ENCODE measurements around the gene HAP1. TPM values are rescaled to one million over a fixed set of nuclear protein-coding genes. Genes with fewer than 3 reads are reported as not detected.
"Not testable (repeated sequence)": the region's sequence is repeated elsewhere in the genome, so short reads cannot be mapped to it uniquely, and the experiment has no call there.

Gene HAP1
- total and polyA plus RNA-seq, 8 donors: 0.13 to 4.2 (median 1.3) TPM

DNA sequence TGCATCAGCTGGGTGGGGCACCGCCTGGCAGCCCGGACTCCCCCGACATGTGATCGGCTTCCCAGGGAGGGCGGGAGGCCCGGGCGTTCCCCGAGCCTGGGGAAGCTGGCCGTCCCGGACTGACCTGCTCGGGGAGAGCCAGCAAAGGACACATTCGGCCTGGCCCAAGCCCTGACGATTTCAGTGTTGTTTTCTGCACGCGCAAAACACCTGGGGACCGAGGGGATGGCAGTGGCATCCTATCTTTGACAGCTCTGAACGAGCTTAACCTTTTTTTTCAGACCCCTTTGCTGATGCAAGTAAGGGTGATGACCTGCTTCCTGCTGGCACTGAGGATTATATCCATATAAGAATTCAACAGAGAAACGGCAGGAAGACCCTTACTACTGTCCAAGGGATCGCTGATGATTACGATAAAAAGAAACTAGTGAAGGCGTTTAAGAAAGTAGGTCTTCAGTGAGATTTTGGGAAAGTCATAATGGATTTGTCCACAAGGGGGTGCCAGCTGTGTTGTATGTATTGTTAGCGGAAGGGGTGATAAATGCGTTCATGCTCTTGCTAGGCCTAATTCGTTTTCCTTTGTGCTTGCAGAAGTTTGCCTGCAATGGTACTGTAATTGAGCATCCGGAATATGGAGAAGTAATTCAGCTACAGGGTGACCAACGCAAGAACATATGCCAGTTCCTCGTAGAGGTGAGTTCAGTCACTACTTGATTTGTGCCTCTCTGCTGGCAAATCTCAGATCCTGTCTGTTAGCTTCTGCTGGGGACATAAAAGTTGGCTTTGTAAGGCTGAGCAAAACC lies 44.7 kb downstream of the HAP1 start:
- 0 to 1% methylated on average over 22 to 27 of the region's 27 CpGs for WGBS, 2 donors
- peaks cover 19 to 43% (median 40%) of the 10 kb centered on the region in 3 donors for H3K36me3 ChIP-seq
- H3K9me3 ChIP-seq: no peaks in the 10 kb centered on the region
- H3K4me1 ChIP-seq: peaks cover 30 to 34% (median 31%) of the 10 kb centered on the region in 3 donors
- DNase-seq (peak in 1 of 6 donors; percentile 67), FAIRE-seq (no peak), ATAC-seq (no peak)
- intact Hi-C loops (cut with DNase I): no loop called here
- H3K27me3 ChIP-seq: no peaks in the 10 kb centered on the region
- peak overlapping the region; percentile 100 for H3K27ac ChIP-seq
- TF ChIP-seq, protein P1, sequence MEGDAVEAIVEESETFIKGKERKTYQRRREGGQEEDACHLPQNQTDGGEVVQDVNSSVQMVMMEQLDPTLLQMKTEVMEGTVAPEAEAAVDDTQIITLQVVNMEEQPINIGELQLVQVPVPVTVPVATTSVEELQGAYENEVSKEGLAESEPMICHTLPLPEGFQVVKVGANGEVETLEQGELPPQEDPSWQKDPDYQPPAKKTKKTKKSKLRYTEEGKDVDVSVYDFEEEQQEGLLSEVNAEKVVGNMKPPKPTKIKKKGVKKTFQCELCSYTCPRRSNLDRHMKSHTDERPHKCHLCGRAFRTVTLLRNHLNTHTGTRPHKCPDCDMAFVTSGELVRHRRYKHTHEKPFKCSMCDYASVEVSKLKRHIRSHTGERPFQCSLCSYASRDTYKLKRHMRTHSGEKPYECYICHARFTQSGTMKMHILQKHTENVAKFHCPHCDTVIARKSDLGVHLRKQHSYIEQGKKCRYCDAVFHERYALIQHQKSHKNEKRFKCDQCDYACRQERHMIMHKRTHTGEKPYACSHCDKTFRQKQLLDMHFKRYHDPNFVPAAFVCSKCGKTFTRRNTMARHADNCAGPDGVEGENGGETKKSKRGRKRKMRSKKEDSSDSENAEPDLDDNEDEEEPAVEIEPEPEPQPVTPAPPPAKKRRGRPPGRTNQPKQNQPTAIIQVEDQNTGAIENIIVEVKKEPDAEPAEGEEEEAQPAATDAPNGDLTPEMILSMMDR (IDR thresholded peaks at IDR 0.05): peak in 3 of 4 donors; percentile 38 to 51 (median 50)
- peak overlapping the region; percentile 59 to 85 (median 74) for H3K4me3 ChIP-seq

- peaks cover 30 to 34% (median 31%) of the 10 kb centered on the region in 3 donors for H3K4me1 ChIP-seq
- no peaks in the 10 kb centered on the region for H3K9me3 ChIP-seq
- peak within 1 kb of the TSS; percentile 59 to 85 (median 74) for H3K4me3 ChIP-seq
- TF ChIP-seq, protein P1 (IDR thresholded peaks at IDR 0.05): no peak
- ATAC-seq (peak; percentile 81 to 92 (median 84)), FAIRE-seq (peak; percentile 47), DNase-seq (peak; percentile 99 to 100 (median 100))
- H3K27me3 ChIP-seq: no peaks in the 10 kb centered on the region
- peaks cover 19 to 43% (median 40%) of the 10 kb centered on the region in 3 donors for H3K36me3 ChIP-seq
- intact Hi-C loops (cut with DNase I): no loop called here
- WGBS, 2 donors: 0 to 1% methylated on average over 75 to 81 of the region's 81 CpGs
- H3K27ac ChIP-seq: peak within 1 kb of the TSS; percentile 100
These were observed 45.6 kb downstream of the HAP1 start, which contains the start of gene EIF1 for GRCh38 chr17:41688641-41689496. TSS of gene EIF1 (plus strand) at chr17:41688885. CDS start at chr17:41689039, 154 bp downstream.

DNA sequence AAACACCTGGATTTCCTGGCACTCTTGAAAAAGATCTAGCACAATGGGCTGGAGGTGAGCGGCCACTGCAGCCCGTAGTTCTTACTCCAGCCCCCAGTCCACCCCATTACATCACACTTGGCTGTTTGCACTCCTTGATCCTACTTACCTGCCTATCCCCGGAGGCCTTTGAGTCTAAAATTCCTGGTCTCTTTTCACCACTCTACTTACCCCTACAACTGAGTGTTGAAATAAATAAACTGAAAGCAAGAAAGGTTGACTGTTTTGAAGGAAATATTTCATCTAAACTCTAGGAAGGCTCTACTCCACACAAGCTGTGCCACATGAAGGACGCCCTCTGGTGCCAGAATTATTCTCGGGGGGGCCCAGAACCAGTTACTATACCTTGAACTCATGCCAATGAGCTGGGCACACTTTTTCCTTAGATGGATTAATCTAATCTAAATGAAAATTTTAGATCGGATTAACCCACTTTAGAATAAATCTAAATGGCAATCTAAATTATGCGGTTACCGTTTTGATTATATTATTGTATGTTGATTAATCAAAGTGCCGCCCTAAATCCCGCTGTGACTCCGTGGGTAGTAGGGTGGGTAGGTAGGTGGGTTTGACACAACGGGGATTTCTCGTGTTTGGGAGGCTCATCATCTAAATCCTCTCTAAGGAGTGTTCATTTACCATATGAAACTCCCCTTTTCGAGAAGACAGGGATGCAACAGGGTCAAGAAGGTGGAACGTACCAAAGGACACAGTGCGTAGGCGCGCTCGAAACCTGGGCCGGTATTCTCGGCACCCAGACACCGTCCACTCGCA lies 46.4 kb downstream of the HAP1 start:
- ATAC-seq: peak in 3 of 4 donors; percentile 1 to 12 (median 9)
- FAIRE-seq: no peak
- peaks cover 30 to 34% (median 31%) of the 10 kb centered on the region in 3 donors for H3K4me1 ChIP-seq
- WGBS, 2 donors: 1 to 2% methylated on average over 23 of the region's 23 CpGs
- TF ChIP-seq, protein P1 (IDR thresholded peaks at IDR 0.05): no peak
- peaks cover 19 to 37% (median 35%) of the 10 kb centered on the region in 3 donors for H3K36me3 ChIP-seq
- DNase-seq: peak in 4 of 6 donors; percentile 59 to 71 (median 70)
- peak overlapping the region; percentile 100 for H3K27ac ChIP-seq
- H3K4me3 ChIP-seq: peak overlapping the region; percentile 11 to 85 (median 35)
- intact Hi-C loops (cut with DNase I): no loop called here
- H3K9me3 ChIP-seq: no peaks in the 10 kb centered on the region
- no peaks in the 10 kb centered on the region for H3K27me3 ChIP-seq

DNA sequence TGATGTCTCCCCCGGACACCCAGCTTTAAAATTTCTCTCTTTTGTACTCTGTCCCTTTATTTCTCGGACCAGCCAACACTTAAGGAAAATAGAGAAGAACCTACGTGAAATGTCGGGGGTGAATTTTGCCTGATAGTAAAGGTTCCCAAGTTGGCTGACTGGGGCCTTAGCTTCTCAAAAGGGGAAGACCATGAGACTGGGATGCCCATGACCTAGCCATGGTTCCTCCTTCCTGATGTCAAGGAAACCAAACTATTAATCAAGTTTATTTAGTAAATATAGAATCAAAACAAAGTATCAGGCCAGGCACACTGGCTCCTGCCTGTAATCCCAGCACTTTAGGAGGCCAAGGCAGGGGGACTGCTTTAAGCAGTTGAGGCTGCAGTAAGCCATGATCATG lies 48.2 kb downstream of the HAP1 start:
- DNase-seq (no peak), ATAC-seq (no peak), FAIRE-seq (no peak)
- peaks cover 14 to 20% (median 19%) of the 10 kb centered on the region in 3 donors for H3K36me3 ChIP-seq
- intact Hi-C loops (cut with DNase I): no loop called here
- WGBS, 2 donors: 90 to 93% methylated on average over 4 of the region's 4 CpGs
- no peaks in the 10 kb centered on the region for H3K9me3 ChIP-seq
- H3K4me3 ChIP-seq: no peak overlapping the region
- H3K27ac ChIP-seq: no peak overlapping the region
- no peaks in the 10 kb centered on the region for H3K27me3 ChIP-seq
- peaks cover 20 to 23% (median 21%) of the 10 kb centered on the region in 3 donors for H3K4me1 ChIP-seq
- TF ChIP-seq, protein P1 (IDR thresholded peaks at IDR 0.05): no peak

DNA sequence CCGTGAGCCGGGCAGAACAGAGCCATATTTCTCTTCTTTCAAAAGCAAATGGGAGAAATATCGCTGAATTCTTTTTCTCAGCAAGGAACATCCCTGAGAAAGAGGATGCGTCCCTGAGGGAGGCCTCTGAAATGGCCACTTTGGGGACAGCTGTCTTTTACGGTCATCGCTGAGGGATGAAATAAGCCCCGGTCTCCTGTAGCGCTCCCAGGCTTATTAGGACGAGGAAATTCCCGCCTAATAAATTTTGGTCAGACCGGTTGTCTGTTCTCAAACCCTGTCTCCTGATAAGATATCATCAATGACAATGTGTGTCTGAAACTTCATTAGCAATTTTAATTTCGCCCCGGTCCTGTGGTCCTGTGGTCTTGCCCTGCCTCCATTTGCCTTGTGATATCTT lies 48.7 kb downstream of the HAP1 start:
- intact Hi-C loops (cut with DNase I); H3K9me3 ChIP-seq; ATAC-seq; FAIRE-seq; DNase-seq; H3K4me3 ChIP-seq; H3K27ac ChIP-seq; H3K27me3 ChIP-seq: not testable (repeated sequence)
- WGBS, 2 donors: 94% methylated on average over 13 of the region's 13 CpGs
- Histone ChIP-seq H3K36me3 (peaks cover 8 to 14% (median 14%) of the 10 kb centered on the region in 3 donors), H3K4me1 (peaks cover 15 to 18% (median 16%) of the 10 kb centered on the region in 3 donors)

Data from pancreas (tissue), 10 donors.